Mucosa of descending colon (tissue), 3 donors: Measurements from ENCODE around the gene WNT8B. TPM values are rescaled to one million over a fixed set of nuclear protein-coding genes. Genes with fewer than 3 reads are reported as not detected.
A peak's percentile ranks its signal among the peaks of the same experiment; 100 is the strongest.

Experiments used
- ATAC-seq: fragments of 200-7000 bp; cut with Tn5 transposase; one replicate; pipeline ENCODE4 v1.9.1; 2020; ENCODE audit warnings: mild to moderate bottlenecking, moderate library complexity
- DNase-seq, 3 donors: peaks; one replicate each; pipeline ENCODE4 v3.0.0-alpha.2; 2020
- H3K36me3 ChIP-seq: fragments of 200-600 bp; one replicate; pipeline ENCODE4 v1.8.0; 2021; ENCODE audit warnings: low read depth, mild to moderate bottlenecking
- H3K4me1 ChIP-seq: fragments of 200-600 bp; one replicate; pipeline ENCODE4 v1.8.0; 2021; ENCODE audit warnings: low read depth, mild to moderate bottlenecking
- H3K4me3 ChIP-seq: fragments of 200-600 bp; one replicate; pipeline ENCODE4 v1.8.0; 2021; ENCODE audit warnings: mild to moderate bottlenecking
- H3K9me3 ChIP-seq: fragments of 200-600 bp; one replicate; pipeline ENCODE4 v1.8.0; 2021; ENCODE audit warnings: mild to moderate bottlenecking
- CTCF ChIP-seq: fragments of 200-600 bp; IDR thresholded peaks from one replicate; pipeline ENCODE4 v1.8.0; 2022; ENCODE audit warnings: antibody characterized with exemption, mild to moderate bottlenecking
- intact Hi-C, 2 donors: fragments of 100-400 bp; cut with DNase I in 1 of 2; cut with micrococcal nuclease in 1 of 2; formaldehyde crosslinking; loops; one replicate each; pipeline versions ENCODE4 v1.11.0 to v1.11.1; 2022; cut with DNase I, micrococcal nuclease
- total RNA-seq, 3 donors: library from RNA; stranded (reverse); fragmentation: NEBNext Ultra II Directional in 2 of 3; extraction: Animal tissue kit (Norgen Biotek cat#: 25700) in 2 of 3; gene quantifications; one replicate each; pipeline versions ENCODE4 v1.2.1 to v1.2.4, GENCODE V29; 2021 to 2023
- donor health status: DM: no; HTN: no; CAD: no; lungs with moderate emphysema.
- donor health status: DM: no; HTN: no; CAD: no.
- donor health status: DM: no; HTN: yes; CAD: no.

Gene WNT8B
- total RNA-seq, 3 donors from 2014 or later, result not detected

- H3K4me3 ChIP-seq, result no peak overlapping the region
- DNase-seq (no peak), ATAC-seq (no peak)
- no peak for TF ChIP-seq CTCF
- peaks cover 4% of the 10 kb centered on the region for H3K36me3 ChIP-seq
- H3K4me1 ChIP-seq, result no peaks in the 10 kb centered on the region
- no peaks in the 10 kb centered on the region for H3K9me3 ChIP-seq
- intact Hi-C loops, result no loop called here
These were observed 42.4 kb downstream of the WNT8B start for GRCh38 chr10:100505164-100505563.

GRCh38 chr10:100506596-100507356 is 44.0 kb downstream of the WNT8B start:
- ATAC-seq, result no peak
- H3K4me3 ChIP-seq, result no peak overlapping the region
- intact Hi-C loops, result no loop called here
- peaks cover 4% of the 10 kb centered on the region for H3K36me3 ChIP-seq
- H3K4me1 ChIP-seq, result no peaks in the 10 kb centered on the region
- DNase-seq, result no peak
- no peak for TF ChIP-seq CTCF
- no peaks in the 10 kb centered on the region for H3K9me3 ChIP-seq

GRCh38 chr10:100507357-100507732 is 44.5 kb downstream of the WNT8B start:
- H3K4me3 ChIP-seq, result no peak overlapping the region
- no peak for TF ChIP-seq CTCF
- intact Hi-C loops, result no loop called here

GRCh38 chr10:100508266-100508665 is 45.5 kb downstream of the WNT8B start:
- intact Hi-C loops, result no loop called here

More at GRCh38 chr10:100507357-100507732, 44.5 kb downstream of the WNT8B start:
- Histone ChIP-seq H3K36me3 (peaks cover 4% of the 10 kb centered on the region), H3K9me3 (no peaks in the 10 kb centered on the region), H3K4me1 (no peaks in the 10 kb centered on the region)
- ATAC-seq (no peak), DNase-seq (no peak)

GRCh38 chr10:100508691-100509150 is 45.9 kb downstream of the WNT8B start:
- Histone ChIP-seq H3K4me3 (no peak overlapping the region), H3K9me3 (no peaks in the 10 kb centered on the region), H3K4me1 (no peaks in the 10 kb centered on the region), H3K36me3 (peaks cover 4% of the 10 kb centered on the region)
- no peak for TF ChIP-seq CTCF
- intact Hi-C loops, result no loop called here
- ATAC-seq, result peak; percentile 76
- DNase-seq, result peak in 1 of 3 donors; percentile 33

More at GRCh38 chr10:100508266-100508665, 45.5 kb downstream of the WNT8B start:
- H3K9me3 ChIP-seq, result no peaks in the 10 kb centered on the region
- DNase-seq, result no peak
- H3K36me3 ChIP-seq, result peaks cover 4% of the 10 kb centered on the region
- H3K4me3 ChIP-seq, result no peak overlapping the region
- TF ChIP-seq CTCF, result no peak
- no peak for ATAC-seq
- no peaks in the 10 kb centered on the region for H3K4me1 ChIP-seq
